WI38 (cell line): Measurements from ENCODE around the gene PPP1R13B.

Source experiments
- H3K4me3 ChIP-seq: 2 replicates; pipeline ENCODE4 v1.5.1; 2011; ENCODE audit warnings: low read depth, mild to moderate bottlenecking, control low read depth, low read length
- TF ChIP-seq, protein P1 (sequence below): IDR thresholded peaks from 2 replicates; pipeline ENCODE4 v1.5.1; 2012; ENCODE audit warnings: low read depth, mild to moderate bottlenecking, control low read depth, low read length

PPP1R13B gene

GRCh38 chr14:103885509-103885932 is 38.1 kb upstream of the PPP1R13B start:
- H3K4me3 ChIP-seq = no peak overlapping the region
- TF ChIP-seq, protein P1, sequence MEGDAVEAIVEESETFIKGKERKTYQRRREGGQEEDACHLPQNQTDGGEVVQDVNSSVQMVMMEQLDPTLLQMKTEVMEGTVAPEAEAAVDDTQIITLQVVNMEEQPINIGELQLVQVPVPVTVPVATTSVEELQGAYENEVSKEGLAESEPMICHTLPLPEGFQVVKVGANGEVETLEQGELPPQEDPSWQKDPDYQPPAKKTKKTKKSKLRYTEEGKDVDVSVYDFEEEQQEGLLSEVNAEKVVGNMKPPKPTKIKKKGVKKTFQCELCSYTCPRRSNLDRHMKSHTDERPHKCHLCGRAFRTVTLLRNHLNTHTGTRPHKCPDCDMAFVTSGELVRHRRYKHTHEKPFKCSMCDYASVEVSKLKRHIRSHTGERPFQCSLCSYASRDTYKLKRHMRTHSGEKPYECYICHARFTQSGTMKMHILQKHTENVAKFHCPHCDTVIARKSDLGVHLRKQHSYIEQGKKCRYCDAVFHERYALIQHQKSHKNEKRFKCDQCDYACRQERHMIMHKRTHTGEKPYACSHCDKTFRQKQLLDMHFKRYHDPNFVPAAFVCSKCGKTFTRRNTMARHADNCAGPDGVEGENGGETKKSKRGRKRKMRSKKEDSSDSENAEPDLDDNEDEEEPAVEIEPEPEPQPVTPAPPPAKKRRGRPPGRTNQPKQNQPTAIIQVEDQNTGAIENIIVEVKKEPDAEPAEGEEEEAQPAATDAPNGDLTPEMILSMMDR = no peak

DNA sequence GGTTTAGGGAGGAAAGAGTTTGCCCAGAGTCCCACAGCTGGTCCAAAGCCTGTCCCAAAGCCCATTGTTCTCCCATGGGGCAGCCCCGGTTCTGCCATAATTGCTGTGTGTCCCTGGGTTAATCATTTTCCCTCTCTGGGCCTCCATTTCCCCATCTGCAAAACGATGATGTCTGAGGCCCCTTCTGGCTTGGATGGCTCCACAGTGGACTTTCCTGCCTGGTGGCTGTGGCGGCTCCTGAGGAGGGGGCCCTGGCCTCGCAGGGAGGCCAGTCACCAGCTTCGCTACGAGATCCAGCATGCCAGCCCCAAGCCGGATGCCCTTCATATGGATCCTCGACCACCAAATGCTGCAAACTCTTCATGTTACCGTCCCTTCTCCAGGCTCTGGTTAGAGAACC is 37.5 kb upstream of the PPP1R13B start:
- H3K4me3 ChIP-seq = no peak overlapping the region
- TF ChIP-seq, protein P1 = no peak

GRCh38 chr14:103883263-103883523 is 35.8 kb upstream of the PPP1R13B start:
- TF ChIP-seq, protein P1 = no peak
- H3K4me3 ChIP-seq = no peak overlapping the region

DNA sequence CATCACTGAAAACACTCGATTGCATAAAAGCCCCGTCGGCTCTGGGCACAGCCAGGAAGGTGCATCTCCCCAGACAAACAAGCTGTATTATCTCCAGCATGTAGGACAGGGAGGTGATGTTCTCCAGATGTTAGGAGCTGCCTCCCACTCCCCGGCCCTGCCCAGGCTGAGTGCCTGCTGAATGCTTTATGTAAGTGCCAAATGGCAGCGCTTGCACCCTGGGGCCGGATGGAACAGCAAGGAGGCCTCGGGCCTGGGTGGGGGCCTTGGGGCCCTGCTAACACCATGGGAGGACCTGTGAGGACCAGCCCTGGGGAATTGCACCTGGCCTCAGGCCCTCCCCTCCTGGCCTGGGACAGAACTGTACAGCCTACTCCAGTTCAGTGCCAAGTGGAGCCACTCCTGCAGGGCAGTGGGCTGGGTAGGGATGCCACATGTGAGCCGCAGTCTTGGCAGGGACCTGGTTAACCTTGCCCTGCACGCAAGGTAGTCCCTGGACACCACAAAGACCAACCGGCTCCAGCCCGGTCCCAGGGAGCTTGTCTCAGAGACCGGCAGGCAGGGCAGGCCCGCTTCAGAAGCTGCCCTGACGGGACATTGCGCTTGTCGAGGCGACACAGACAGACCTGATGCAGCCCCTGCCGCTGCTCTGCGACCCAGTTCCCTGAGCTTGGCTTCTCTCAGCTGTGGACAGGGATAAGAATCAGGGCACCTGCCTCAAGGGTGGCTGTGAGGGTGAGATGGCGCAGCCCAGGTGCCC is 35.3 kb upstream of the PPP1R13B start:
- TF ChIP-seq, protein P1 = no peak
- H3K4me3 ChIP-seq = no peak overlapping the region

GRCh38 chr14:103881268-103882201 is 34.2 kb upstream of the PPP1R13B start:
- TF ChIP-seq, protein P1 = no peak
- no peak overlapping the region for H3K4me3 ChIP-seq

DNA sequence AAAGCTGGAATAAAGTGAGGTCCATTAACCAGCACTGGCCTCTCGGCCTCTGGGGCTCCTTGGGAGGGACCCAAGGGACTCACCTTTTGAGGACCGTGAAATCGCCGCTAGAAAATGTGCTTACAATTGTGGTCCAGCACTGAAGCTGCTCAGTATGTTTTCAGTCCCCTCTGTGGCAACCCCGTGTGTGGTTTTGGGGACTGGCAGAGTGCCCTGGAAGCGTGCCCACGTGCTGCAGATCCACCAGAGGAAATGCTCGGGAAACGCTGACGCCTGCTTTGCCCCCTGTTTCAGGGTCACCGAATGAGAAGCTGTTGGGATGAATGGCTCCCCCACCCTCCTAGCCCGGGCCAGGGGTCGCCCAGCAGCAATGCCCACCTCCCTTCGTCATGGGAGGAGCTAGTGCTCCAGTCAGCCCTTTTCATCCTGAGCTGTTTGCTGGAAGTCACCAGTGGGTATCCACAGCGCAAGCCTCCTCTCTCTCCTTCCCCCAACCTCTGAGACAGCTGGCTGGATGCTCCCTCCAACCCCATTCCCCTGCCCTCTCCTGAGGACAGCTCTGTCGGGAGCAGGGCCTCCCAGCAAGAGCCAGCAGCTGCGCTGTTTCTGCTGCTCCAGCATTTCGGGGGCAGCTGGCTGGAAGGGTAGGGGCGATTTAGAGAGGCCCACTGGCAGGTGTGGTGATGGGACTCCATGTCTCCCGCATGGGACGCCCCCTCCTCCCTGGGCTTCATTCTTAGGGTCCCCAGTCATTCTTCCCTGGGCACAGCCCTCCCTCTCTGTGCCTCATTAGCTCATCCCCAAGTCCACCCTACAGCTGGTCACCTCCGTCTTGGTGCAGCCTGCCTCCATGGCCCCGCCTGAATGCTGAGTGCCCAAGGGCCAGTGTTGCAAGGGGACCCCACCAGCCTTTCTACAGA is 33.2 kb upstream of the PPP1R13B start:
- H3K4me3 ChIP-seq = no peak overlapping the region
- TF ChIP-seq, protein P1 = no peak
